IPS DF 6.9 (cell line): ENCODE measurements around the gene FKBP7.

Experiments used
- DNase-seq: peaks from one replicate; pipeline ENCODE4 v3.0.0-alpha.2; 2013; ENCODE audit warnings: low read depth, low spot score
- H3K27ac ChIP-seq: one replicate; pipeline ENCODE4 v1.5.1; 2013; ENCODE audit warnings: low read length, control low read depth
- H3K27me3 ChIP-seq: 2 replicates; pipeline ENCODE4 v1.6.1; 2013; ENCODE audit warnings: mild to moderate bottlenecking, low read length; ENCODE audit not compliant: control insufficient read depth, insufficient read depth
- H3K36me3 ChIP-seq: 2 replicates; pipeline ENCODE4 v1.6.1; 2013; ENCODE audit warnings: low read length; ENCODE audit not compliant: control insufficient read depth, insufficient read depth
- H3K4me1 ChIP-seq: 2 replicates; pipeline ENCODE4 v1.6.1; 2013; ENCODE audit warnings: low read length; ENCODE audit not compliant: control insufficient read depth, insufficient read depth
- H3K4me3 ChIP-seq: 2 replicates; pipeline ENCODE4 v1.5.1; 2013; ENCODE audit warnings: mild to moderate bottlenecking, low read length
- H3K9me3 ChIP-seq: 2 replicates; pipeline ENCODE4 v1.6.1; 2013; ENCODE audit warnings: low read length, inconsistent platforms; ENCODE audit not compliant: control insufficient read depth, insufficient read depth
- whole genome bisulfite sequencing: extraction: QIAGEN DNeasy Blood & Tissue Kit; methylation state at CpG from one replicate; pipeline ENCODE4 v1.1.7; 2013; ENCODE audit warnings: mixed read lengths, missing lambda C conversion rate; ENCODE audit not compliant: insufficient read length, insufficient coverage; 5-methylcytosine and 5-hydroxymethylcytosine counted together

Gene FKBP7

DNA sequence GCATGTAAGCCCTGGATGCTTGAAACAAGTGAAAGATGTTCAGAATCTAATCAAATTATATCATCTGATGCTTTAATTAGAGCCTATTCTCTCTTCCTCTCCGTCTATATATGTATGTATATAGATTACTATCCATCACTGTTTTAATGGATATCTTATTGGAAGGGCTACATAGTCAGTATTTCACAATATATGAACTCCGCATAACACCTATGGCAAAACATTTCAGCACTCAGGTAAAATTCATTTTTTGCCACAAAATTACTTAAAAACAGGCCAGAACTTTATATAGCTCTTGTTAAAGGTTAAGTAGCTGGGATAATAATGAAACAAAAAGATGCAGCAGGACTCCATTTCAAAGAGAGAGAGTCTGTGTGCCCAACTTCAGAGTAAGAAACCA lies 26.1 kb downstream of the FKBP7 start:
- no peak overlapping the region for H3K4me3 ChIP-seq
- no peaks in the 10 kb centered on the region for H3K4me1 ChIP-seq
- peaks cover 3% of the 10 kb centered on the region; the same call in 1 of the 2 replicates for H3K36me3 ChIP-seq
- no peaks in the 10 kb centered on the region for H3K9me3 ChIP-seq
- no peak overlapping the region for H3K27ac ChIP-seq
- no peaks in the 10 kb centered on the region for H3K27me3 ChIP-seq
- no CpG with 5 or more reads among the region's 2 CpGs for WGBS
- DNase-seq = no peak

DNA sequence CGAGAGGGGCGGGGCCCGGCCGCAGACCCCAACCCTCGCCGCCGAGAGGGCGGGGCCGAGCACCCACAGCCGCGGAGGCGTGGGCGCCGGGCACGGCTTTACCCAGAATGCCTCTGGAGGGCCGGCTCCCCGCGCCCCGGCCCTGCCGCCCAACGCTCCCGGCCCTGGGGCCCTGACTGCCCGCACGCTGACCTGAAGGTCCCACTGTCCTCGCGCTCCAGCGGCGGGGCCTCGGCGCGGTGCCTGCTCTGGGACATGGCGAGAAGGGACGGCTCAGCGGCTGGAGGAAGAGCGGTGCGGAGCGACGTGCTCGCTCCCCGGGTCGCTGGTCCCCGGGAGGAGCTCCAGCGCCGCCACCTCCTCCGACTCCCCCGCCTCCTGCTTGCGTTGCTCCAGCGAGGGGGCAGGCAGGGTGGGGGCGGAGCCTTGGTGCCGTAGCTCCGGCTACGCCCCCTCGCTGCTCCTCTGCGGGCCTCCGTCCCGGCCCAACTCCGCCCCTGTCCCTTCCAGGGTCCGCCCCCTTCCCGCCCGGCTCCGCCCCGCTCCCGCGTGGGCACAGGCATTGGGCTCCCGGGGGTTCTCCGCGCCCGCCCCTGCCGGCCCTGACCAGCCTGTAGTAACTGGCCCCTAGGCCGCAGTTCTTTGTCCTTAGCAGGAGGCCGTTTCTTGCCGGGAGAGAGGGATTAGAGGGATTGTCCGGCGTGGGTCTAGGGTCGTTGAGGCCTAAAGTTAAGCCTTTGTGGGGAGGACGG lies 27.4 kb downstream of the FKBP7 start, which contains the start of the genes PJVK and PRKRA:
TSS of gene PJVK (plus strand) at position 605 of the 752 bp plus-strand sequence. CDS start 2,032 bp downstream, outside the sequence.
TSS of gene PRKRA (minus strand) at position 402 of the 752 bp plus-strand sequence. CDS start at position 257, 145 bp downstream.
- H3K36me3 ChIP-seq = peaks cover 3% of the 10 kb centered on the region
- peak; percentile 75 for DNase-seq
- WGBS = no CpG with 5 or more reads among the region's 76 CpGs
- H3K4me3 ChIP-seq = peak within 1 kb of the TSS; percentile 56
- no peaks in the 10 kb centered on the region for H3K4me1 ChIP-seq
- H3K9me3 ChIP-seq = no peaks in the 10 kb centered on the region
- H3K27me3 ChIP-seq = no peaks in the 10 kb centered on the region
- no peak within 1 kb of the TSS for H3K27ac ChIP-seq

DNA sequence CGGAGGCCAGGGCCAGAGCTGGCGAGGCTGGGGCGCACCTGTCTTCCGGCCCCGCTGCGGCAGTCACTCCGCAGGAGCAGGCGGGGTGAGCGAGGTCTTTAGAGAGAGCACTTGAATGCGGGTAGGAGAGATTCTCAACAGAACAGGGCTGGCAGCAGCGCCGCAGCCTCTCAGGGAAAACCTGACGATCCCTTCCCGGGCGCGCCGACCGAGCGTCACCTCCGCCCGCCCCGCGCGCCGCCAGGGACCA lies 28.0 kb downstream of the FKBP7 start:
- WGBS = no CpG with 5 or more reads among the region's 25 CpGs
- DNase-seq = peak; percentile 43
- Histone ChIP-seq H3K4me3 (peak overlapping the region; percentile 56), H3K27ac (no peak overlapping the region), H3K9me3 (no peaks in the 10 kb centered on the region), H3K4me1 (no peaks in the 10 kb centered on the region), H3K36me3 (peaks cover 5% of the 10 kb centered on the region), H3K27me3 (no peaks in the 10 kb centered on the region)

GRCh38 chr2:178449700-178450523 lies 28.5 kb downstream of the FKBP7 start:
- no peaks in the 10 kb centered on the region for H3K9me3 ChIP-seq
- no CpG with 5 or more reads among the region's 18 CpGs for WGBS
- peaks cover 6% of the 10 kb centered on the region for H3K36me3 ChIP-seq
- no peaks in the 10 kb centered on the region for H3K27me3 ChIP-seq
- no peak overlapping the region for H3K27ac ChIP-seq
- H3K4me3 ChIP-seq = peak overlapping the region; percentile 56
- no peak for DNase-seq
- H3K4me1 ChIP-seq = no peaks in the 10 kb centered on the region

DNA sequence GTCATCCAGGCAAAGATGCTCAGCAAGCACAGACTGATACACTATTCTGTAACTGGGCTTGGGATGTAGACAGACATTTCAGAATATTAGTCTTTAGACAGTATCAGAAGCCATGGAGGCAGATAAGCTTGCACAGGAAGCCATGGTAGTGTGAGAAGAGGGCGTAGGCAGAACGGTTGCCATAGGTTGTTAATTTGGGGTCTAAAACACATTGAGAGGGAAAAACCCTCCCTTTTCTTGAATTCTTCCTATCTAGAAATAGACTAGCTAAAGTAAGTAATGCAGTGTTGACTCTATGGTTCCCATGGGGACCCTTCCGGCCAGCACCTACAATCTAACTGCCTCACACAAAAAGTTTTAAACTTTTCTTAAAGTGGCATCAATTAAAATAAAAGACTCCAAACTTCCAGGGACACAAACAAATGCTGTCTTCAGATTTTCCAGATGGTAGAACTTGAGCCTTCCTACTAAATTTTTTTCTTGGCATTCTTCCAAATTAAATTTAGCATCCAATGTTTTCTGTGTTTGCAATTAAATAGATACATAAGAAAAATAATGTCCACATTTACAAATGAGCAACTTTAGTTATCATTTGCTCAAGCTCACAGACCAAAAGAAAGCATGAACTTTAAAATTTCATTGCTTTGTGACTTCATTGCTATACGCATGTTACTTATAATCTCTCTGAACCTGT lies 29.3 kb downstream of the FKBP7 start:
- Histone ChIP-seq H3K36me3 (peaks cover 6% of the 10 kb centered on the region), H3K4me3 (no peak overlapping the region), H3K27ac (no peak overlapping the region), H3K27me3 (no peaks in the 10 kb centered on the region), H3K9me3 (no peaks in the 10 kb centered on the region), H3K4me1 (no peaks in the 10 kb centered on the region)
- no peak for DNase-seq
- WGBS = no CpG with 5 or more reads among the region's 4 CpGs

GRCh38 chr2:178441426-178441825 lies 37.0 kb downstream of the FKBP7 start:
- no CpG with 5 or more reads among the region's 2 CpGs for WGBS
- Histone ChIP-seq H3K9me3 (no peaks in the 10 kb centered on the region), H3K27ac (no peak overlapping the region), H3K27me3 (no peaks in the 10 kb centered on the region), H3K36me3 (peaks cover 11% of the 10 kb centered on the region), H3K4me3 (no peak overlapping the region), H3K4me1 (no peaks in the 10 kb centered on the region)
- DNase-seq = no peak

GRCh38 chr2:178436662-178437061 lies 41.7 kb downstream of the FKBP7 start:
- Histone ChIP-seq H3K36me3 (peaks cover 12% of the 10 kb centered on the region; the same call in 1 of the 2 replicates), H3K4me3 (no peak overlapping the region), H3K27ac (no peak overlapping the region), H3K4me1 (no peaks in the 10 kb centered on the region), H3K9me3 (no peaks in the 10 kb centered on the region), H3K27me3 (no peaks in the 10 kb centered on the region)
- WGBS = no CpG with 5 or more reads among the region's 2 CpGs
- no peak for DNase-seq

- Histone ChIP-seq H3K9me3 (no peaks in the 10 kb centered on the region), H3K27me3 (no peaks in the 10 kb centered on the region), H3K4me1 (no peaks in the 10 kb centered on the region), H3K27ac (no peak overlapping the region), H3K4me3 (no peak overlapping the region), H3K36me3 (peaks cover 4% of the 10 kb centered on the region; the same call in 1 of the 2 replicates)
- DNase-seq = no peak
Observed at GRCh38 chr2:178429336-178429735, 49.1 kb downstream of the FKBP7 start.

- DNase-seq = no peak
- no peak overlapping the region for H3K27ac ChIP-seq
- no peak overlapping the region for H3K4me3 ChIP-seq
- no peaks in the 10 kb centered on the region for H3K27me3 ChIP-seq
- H3K9me3 ChIP-seq = no peaks in the 10 kb centered on the region
- peaks cover 2% of the 10 kb centered on the region; the same call in 1 of the 2 replicates for H3K36me3 ChIP-seq
- WGBS = no CpG with 5 or more reads among the region's 1 CpG
- no peaks in the 10 kb centered on the region for H3K4me1 ChIP-seq
Observed at GRCh38 chr2:178428396-178428806, 50.0 kb downstream of the FKBP7 start.

GRCh38 chr2:178427458-178427857 lies 50.9 kb downstream of the FKBP7 start:
- Histone ChIP-seq H3K36me3 (peaks cover 2% of the 10 kb centered on the region; the same call in 1 of the 2 replicates), H3K4me1 (no peaks in the 10 kb centered on the region), H3K4me3 (no peak overlapping the region), H3K27me3 (no peaks in the 10 kb centered on the region), H3K9me3 (no peaks in the 10 kb centered on the region), H3K27ac (no peak overlapping the region)
- whole genome bisulfite sequencing = no CpG with 5 or more reads among the region's 2 CpGs
- DNase-seq = no peak
